ENCODE data around the gene TGFBRAP1.

Gene TGFBRAP1

GRCh38 chr2:105301646-105302045 is 27.9 kb downstream of the TGFBRAP1 start:
- TF ChIP-seq SPI1 (IDR thresholded peaks at IDR 0.05; ENCODE audit: borderline replicate concordance, low read depth), result no peak
- no peak for TF ChIP-seq CTCF (IDR thresholded peaks at IDR 0.05; ENCODE audit: insufficient read depth, low read length)
- TF ChIP-seq REST (IDR thresholded peaks at IDR 0.05; ENCODE audit: insufficient replicate concordance, low read depth), result no peak
- no peak for TF ChIP-seq POLR2AphosphoS5 (IDR thresholded peaks at IDR 0.05; ENCODE audit: low read depth)
- no peak for TF ChIP-seq GABPA (IDR thresholded peaks at IDR 0.05; ENCODE audit: low read depth)

GRCh38 chr2:105299290-105299689 is 30.2 kb downstream of the TGFBRAP1 start:
- H3K4me3 ChIP-seq (replicated peaks; ENCODE audit: insufficient read depth, low read length), result no peak overlapping the region
- no peak overlapping the region for H3K27ac ChIP-seq (replicated peaks)
- TF ChIP-seq REST (IDR thresholded peaks at IDR 0.05; ENCODE audit: insufficient replicate concordance, low read depth) (no peak), GABPA (IDR thresholded peaks at IDR 0.05; ENCODE audit: low read depth) (no peak), POLR2AphosphoS5 (IDR thresholded peaks at IDR 0.05; ENCODE audit: low read depth) (no peak), SPI1 (IDR thresholded peaks at IDR 0.05; ENCODE audit: borderline replicate concordance, low read depth) (no peak), CTCF (IDR thresholded peaks at IDR 0.05; ENCODE audit: insufficient read depth, low read length) (no peak)
- DNase-seq (ENCODE audit: low read depth in 1 of 2, low spot score in 1 of 2), result no peak
- H3K27me3 ChIP-seq (ENCODE audit: insufficient read depth, poor library complexity, severe bottlenecking), result no peaks in the 10 kb centered on the region

More at GRCh38 chr2:105301646-105302045, 27.9 kb downstream of the TGFBRAP1 start:
- Histone ChIP-seq H3K27ac (replicated peaks) (no peak overlapping the region), H3K4me3 (replicated peaks; ENCODE audit: insufficient read depth, low read length) (no peak overlapping the region), H3K27me3 (ENCODE audit: insufficient read depth, poor library complexity, severe bottlenecking) (no peaks in the 10 kb centered on the region)
- DNase-seq (ENCODE audit: low read depth in 1 of 2, low spot score in 1 of 2), result no peak

- TF ChIP-seq GABPA (IDR thresholded peaks at IDR 0.05; ENCODE audit: low read depth) (no peak), SPI1 (IDR thresholded peaks at IDR 0.05; ENCODE audit: borderline replicate concordance, low read depth) (no peak), REST (IDR thresholded peaks at IDR 0.05; ENCODE audit: insufficient replicate concordance, low read depth) (no peak), CTCF (IDR thresholded peaks at IDR 0.05; ENCODE audit: insufficient read depth, low read length) (no peak), POLR2AphosphoS5 (IDR thresholded peaks at IDR 0.05; ENCODE audit: low read depth) (no peak)
- Histone ChIP-seq H3K27me3 (ENCODE audit: insufficient read depth, poor library complexity, severe bottlenecking) (no peaks in the 10 kb centered on the region), H3K4me3 (replicated peaks; ENCODE audit: insufficient read depth, low read length) (no peak overlapping the region), H3K27ac (replicated peaks) (no peak overlapping the region)
- no peak for DNase-seq (ENCODE audit: low read depth in 1 of 2, low spot score in 1 of 2)
These were observed 31.5 kb downstream of the TGFBRAP1 start for GRCh38 chr2:105298017-105298416.
